GM18868 (cell line): ENCODE measurements around the gene ZFY.
"Not testable (repeated sequence)": the region's sequence is repeated elsewhere in the genome, so short reads cannot be mapped to it uniquely, and the experiment has no call there.

Experiments used
- ATAC-seq: cut with Tn5 transposase; IDR thresholded peaks from one replicate; pipeline ENCODE4 v1.9.1; 2021; ENCODE audit warnings: mild to moderate bottlenecking, moderate library complexity; ENCODE audit not compliant: unreplicated experiment

The ZFY gene

DNA sequence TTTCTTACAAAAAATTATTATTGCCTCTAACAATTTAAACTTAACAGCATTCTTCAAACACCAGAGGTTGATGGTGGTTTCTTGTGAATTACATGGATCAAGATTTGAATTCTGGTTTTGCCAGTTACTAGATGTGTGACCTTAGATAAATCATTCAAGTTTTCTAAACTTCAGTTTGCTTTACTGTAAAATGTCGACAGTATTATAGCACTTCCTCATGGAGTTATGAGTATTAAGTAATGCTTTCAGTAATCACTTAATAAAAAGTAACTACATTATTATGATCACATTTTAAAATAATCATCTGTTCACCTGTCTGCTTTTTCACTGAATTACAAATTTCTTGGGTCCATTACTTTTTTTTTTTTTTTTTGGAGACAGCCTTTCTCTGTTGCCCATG is 37.5 kb downstream of the ZFY start:
- ATAC-seq, result peak; percentile 46

DNA sequence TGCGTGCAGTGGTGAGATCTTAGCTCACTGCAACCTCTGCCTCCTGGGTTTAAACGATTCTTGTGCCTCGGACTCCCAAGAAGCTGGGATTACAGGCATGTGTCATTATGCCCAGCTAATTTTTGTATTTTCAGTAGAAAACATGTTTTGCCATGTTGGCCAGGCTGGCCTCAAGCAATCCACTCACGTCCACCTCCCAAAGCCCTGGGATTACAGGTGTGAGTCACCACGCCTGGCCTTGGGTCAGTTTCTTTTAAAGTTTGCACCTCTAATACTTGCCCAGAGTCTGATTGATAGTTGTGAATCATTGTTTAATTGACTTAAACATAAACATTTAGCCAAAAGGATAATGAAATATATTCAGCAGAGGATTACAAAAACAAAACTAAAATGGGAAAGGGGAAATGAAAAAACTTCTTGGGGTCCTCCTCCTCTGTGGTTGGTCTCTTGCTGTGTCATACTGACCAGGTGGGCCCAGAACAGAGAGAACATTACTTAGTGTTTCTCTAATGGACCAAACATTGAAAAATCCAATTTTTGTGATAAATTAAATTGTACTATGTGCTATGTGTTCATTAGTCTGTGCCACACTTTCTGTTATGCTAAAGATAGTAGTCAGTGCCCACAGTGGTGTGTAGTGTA is 38.0 kb downstream of the ZFY start:
- ATAC-seq, result peak; percentile 68

DNA sequence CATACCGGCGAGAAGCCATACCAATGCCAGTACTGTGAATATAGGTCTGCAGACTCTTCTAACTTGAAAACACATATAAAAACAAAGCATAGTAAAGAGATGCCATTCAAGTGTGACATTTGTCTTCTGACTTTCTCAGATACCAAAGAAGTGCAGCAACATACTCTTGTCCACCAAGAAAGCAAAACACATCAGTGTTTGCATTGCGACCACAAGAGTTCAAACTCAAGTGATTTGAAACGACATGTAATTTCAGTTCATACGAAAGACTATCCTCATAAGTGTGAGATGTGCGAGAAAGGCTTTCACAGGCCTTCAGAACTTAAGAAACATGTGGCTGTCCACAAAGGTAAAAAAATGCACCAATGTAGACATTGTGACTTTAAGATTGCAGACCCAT is 44.1 kb downstream of the ZFY start:
- ATAC-seq, result peak; percentile 83

DNA sequence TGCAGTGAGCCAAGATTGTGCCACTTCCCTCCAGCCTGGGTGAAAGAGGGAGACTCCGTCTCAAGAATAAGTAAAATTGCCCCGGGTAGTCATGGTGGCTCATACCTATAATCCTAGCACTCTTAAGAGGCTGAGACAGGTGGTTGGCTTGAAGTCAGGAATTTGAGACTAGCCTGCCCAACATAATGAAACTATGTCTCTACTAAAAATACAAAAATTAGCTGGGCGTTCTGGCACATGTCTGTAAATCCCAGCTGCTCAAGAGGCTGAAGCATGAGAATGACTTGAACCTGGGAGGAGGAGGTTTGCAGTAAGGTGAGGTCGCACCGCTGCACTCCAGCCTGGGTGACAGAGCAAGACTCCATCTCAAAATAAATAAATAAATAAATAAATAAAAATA is 49.3 kb downstream of the ZFY start:
- no peak for ATAC-seq

DNA sequence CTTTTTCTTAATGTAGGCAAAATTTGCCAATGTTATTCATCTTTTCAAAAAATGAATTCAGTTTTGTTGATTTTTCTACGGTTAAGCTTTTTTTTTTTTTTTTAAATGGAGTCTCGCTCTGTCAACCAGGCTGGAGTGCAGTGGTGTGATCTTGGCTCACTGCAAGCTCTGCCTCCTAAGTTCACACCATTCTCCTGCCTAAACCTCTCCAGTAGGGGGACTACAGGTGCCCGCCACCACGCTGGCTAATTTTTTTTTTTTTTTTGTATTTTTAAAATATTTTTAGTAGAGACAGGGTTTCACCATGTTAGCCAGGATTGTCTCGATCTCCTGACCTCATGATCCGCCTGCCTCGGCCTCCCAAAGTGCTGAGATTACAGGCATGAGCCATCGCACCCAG is 52.0 kb downstream of the ZFY start:
- ATAC-seq, result not testable (repeated sequence)

DNA sequence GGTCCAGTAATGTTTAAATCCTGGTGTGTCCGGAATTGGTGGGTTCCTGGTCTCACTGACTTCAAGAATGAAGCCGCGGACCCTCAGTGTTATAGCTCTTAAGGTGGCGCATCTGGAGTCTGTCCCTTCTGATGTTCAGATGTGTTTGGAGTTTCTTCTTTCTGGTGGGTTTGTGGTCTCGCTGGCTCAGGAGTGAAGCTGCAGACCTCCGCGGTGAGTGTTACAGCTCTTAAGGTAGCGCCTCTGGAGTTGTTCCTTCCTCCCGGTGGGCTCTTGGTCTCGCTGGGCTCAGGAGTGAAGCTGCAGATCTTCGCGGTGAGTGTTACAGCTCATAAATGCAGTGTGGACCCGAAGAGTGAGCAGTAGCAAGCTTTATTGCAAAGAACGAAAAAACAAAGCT is 62.2 kb downstream of the ZFY start:
- ATAC-seq, result not testable (repeated sequence)

DNA sequence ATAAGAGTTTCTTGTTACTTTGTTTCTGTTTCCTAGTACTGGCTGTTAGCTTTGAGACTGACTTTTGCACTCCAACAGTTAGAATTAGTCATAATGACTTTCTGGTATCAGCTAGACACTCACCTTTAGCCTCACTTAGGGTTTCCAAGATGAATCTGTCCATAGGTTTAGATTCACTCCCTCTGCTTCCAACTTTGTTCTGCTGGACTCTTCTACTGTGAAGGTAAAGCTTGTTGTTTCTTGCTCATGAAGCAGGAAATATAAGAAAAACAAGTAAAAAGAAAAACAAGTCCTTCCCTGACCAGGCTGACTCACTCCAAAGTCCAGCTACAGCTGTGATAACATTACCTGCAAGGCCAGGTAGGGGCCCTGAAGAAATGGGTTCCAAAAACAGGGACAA is 67.0 kb downstream of the ZFY start:
- peak; percentile 36 for ATAC-seq

DNA sequence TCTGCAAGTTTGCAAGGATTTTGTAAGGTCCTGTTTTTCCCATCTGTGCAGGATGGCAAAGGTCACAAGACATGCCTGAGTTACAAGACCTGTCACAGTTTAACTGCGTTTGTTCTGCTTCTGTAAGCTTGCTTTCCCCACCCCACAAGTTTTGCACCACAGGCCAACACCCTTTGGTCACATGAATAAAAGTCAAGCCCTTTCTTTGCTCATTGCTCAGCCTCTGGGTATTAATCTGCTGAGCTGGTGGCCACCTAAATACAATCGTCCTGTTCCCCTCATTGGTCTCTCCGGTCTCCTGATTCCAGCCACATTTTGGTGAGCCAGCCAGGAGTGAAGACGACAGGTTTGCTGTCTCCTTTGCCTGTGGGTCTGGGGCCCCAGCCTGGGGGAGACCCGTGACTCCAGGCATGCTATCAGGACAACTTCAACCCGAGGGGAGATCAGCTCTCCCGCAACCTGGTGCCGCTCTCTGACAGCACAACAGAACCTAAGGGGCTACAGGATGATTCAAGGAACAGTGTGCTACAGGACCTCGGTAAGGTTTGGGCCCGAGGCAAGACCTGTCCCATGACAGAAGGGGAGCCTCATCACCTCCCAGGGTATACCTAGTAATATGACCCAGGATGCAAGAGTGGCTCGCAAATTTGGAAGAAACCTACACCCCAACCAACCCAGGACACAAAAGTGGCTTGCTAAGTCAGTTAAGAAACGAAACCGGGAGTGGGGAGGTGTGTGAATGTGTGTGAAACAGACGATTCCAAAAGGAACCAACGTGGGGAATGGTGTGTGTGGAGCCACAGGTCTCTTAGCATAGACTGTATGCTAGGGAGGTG is 67.7 kb downstream of the ZFY start:
- peak; percentile 38 for ATAC-seq

DNA sequence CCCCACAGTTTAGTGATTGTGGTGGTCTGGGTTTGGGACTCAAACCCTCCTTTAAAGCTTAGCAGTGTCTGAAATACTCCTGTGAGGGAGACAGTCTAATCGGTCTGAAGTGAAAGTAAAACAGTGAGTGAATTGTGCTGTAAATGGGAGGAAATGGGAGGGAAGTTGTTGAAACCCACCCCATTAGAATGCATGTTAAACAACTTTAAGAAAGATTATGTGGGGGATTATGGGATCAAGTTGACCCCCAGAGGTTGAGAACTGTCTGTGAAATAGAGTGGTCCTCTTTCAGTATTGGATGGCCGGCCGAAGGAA is 68.3 kb downstream of the ZFY start:
- peak; percentile 21 for ATAC-seq

DNA sequence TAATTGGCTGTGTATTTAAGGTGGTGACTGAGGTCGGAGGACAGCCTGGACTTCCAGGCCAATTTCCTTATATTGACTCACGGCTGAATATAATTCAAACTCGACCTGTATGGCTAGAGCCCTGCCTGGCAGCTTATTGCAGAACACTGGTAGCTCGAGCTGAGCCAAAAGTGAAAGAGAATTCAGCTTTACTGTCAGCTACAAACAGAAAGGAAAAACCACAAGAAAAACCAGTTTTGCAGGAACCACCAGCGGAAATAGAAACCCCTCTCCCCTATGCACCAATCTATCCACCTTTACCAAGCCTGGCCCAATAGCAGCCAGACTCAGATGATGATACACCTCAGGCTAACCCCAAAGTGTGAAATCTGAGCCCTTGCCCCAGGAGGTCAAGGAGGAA is 68.7 kb downstream of the ZFY start:
- peak; percentile 54 for ATAC-seq

DNA sequence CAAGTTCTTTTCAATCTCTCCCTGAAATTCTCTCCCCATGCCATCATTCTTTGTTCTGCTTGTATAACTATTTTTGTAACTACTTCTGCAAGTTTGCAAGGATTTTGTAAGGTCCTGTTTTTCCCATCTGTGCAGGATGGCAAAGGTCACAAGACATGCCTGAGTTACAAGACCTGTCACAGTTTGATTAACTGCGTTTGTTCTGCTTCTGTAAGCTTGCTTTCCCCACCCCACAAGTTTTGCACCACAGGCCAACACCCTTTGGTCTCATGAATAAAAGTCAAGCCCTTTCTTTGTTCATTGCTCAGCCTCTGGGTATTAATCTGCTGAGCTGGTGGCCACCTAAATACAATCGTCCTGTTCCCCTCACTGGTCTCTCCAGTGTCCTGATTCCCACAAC is 70.8 kb downstream of the ZFY start:
- ATAC-seq, result not testable (repeated sequence)

DNA sequence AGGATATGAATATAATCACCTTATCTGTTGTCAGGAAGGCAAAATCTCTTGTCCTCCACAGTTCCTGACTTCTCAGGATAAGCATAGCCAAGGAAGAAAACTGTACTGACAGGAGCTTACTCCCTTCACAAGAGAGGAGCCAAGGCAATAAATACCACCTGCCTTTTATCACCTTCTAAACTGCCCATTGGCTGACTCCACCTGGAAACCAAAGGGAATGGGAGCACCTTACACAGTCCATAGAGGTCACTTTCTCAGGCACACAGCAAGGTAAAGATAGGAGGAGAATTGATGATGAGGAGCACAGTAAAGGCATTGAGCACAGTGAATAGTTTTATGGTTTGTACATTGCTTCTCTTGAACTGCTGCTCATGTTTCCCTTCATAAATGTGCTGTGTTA is 72.8 kb downstream of the ZFY start:
- ATAC-seq, result no peak

DNA sequence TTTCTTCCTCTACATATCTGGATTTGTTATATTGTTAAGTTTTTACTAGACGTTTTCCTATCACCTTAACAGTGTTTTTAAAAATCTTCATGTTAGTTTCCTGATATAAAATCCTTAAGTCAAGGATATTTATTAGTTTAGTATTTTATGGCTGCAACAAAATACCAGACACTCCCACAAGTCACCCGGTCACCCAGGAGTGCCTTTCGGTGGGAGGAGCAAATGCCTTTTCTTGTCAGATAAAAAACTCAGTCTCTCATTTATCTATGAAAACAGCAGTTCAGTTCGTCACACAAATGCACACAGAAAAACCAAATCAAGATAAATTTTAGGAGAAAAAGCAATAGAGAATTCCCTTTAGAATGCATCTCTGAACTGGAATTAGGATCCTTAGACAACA is 77.0 kb downstream of the ZFY start:
- no peak for ATAC-seq

DNA sequence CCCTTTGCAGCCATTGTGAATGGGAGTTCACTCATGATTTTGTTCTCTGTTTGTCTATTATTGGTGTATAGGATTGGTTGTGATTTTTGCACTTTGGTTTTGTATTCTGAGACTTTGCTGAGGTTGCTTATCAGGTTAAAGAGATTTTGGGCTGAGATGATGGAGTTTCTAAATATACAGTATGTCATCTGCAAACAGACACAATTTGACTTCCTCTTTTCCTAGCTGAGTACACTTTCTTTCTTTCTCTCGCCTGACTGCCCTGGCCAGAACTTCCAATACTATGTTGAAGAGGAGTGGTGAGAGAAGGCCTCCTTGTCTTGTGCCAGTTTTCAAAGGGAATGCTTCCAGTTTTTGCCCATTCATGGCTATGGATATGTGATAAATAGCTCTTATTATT is 81.4 kb downstream of the ZFY start:
- ATAC-seq, result no peak

DNA sequence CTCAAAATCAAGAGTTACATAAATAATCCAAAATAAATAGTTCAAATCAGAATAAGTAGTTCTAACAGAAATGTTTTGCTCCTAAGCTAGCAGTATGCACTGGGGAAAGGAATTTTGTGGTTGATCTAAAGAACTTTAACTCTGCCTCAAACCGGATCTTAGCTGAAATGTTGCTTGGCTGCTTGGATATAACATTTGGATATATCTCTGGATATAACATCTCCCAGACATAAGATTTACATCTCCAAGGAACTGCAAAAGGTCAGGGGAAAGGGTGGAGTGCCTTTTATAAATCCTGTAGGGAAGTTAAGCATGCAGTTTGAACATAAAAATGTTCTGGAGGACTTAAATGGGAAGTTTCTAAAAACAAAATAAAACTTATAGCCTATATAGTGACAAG is 83.4 kb downstream of the ZFY start:
- ATAC-seq, result no peak

DNA sequence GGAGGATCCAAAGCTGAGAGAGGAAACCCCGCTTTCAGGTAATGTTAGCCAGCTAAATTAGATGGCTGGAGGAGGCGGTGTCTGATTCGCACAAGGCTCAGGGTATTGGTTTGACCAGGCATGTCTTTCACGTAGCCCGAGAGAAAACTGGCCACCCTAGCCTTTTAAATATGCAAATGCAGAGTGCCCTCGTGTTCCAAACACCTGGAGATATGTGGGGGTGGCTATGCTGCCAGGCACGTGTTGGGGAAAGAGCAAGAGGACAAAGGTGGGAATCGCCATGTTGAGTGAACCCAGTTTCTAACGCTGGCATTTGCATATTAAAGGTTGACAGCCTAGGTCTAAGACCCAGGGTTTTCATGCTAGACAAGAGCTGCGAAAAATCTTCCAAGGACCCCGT is 84.4 kb downstream of the ZFY start:
- ATAC-seq, result no peak

DNA sequence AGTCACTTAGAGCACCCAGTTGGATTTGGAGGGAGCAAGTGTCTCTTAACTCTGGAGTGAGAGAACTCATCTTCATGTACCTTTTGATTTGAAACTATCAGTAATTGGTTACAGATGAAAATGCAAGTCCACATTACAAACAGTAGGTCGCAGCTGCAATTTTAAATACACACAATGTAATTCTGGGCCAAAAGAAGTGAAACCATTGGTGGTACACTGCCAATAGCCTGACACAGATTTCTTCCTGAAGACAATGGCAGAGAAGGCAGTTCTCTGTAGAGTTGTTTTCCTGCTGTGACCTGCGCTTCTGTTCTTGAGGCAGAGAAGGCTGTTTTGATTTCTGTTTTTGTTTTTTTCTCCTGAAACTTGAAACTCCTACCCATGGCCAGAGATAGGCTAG is 86.0 kb downstream of the ZFY start:
- ATAC-seq, result no peak

DNA sequence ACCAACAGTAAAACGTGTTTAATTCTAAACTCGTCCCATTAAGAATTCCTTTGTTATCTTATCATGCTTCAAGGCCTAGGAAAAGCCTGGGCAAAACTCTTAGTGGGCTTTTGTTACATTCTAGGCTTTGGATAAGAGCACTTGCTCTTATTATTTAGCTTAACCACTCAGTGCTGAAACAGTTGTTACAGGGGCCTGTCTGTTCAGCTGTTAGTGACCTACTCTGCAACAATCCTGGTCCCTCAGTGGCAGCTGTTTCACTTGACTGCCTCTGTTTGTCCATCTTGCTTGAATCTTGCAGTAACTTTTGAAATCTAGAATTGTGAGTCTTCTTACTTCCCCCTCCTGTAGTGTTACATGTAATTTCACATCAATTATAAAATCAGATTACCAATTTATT is 88.4 kb downstream of the ZFY start:
- peak; percentile 63 for ATAC-seq

DNA sequence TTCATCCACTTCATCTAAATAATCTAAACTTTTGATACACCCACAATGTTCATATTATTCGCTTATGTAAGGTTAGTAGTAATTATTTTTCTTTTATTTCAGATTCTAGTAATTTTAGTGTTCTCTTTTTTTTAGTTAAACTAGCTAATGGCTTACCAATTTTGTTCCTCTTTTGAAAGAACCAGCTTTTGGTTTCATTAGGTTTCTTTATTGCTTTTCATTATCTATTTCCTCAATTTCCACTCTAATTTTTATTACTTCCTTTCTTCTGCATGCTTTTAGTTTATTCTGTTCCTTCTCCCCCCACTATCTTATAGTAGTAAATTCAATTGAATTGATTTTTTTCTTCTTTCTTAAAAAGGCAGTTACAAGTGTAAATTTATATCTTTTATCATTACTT is 90.2 kb downstream of the ZFY start:
- no peak for ATAC-seq
